ENCODE measurements around the gene SWT1. TPM values are rescaled to one million over a fixed set of nuclear protein-coding genes. Genes with fewer than 3 reads are reported as not detected.

Gene SWT1
- total and polyA plus RNA-seq, 10 donors: 1.3 to 12.8 (median 6.6) TPM

DNA sequence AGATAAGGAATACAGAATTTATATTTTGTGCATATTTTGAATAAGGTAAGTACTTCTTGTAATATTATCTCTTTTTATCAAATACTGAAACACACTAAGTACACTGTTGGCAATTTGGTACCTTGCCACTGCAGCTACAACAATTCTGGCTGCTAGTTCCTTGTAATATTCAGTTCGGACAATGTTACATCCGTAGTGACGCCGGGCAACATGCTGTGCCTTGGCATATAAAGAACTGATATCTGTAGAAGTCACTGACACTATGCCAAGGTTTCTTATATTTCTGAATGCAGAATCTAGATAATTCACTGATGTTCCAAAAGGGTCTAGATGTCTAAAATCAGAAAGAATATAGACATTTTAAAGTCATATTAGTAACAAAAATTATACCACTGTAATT, 17.7 kb upstream of the SWT1 start:
- intact Hi-C loops (cut with DNase I; ENCODE audit: low total_unique reads): no loop called here
- peaks cover 3 to 100% (median 54%) of the 10 kb centered on the region in 6 donors for H3K36me3 ChIP-seq

DNA sequence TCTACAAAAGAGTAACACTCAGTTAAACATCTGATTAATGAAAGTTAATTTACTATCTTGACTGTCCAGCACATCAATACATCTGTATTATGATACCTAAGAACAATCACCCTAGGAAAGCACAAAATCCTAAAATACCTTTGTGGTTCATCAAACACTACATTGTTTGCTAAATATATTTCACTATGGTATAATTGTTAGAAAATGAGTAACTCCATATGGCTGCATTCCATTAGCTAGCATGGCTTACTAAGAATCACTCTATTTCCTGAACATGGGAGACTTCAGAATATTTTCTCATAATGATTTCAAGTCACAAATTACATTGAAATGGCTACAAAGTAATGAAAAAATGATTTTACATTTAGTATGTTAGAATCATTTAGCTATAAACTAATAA, 12.7 kb upstream of the SWT1 start:
- Histone ChIP-seq H3K4me1 (no peaks in the 10 kb centered on the region), H3K4me3 (no peak overlapping the region), H3K9me3 (no peaks in the 10 kb centered on the region), H3K27ac (no peak overlapping the region), H3K36me3 (peaks cover 0 to 100% (median 60%) of the 10 kb centered on the region in 6 donors), H3K27me3 (replicated peaks in 1 of 7) (no peaks in the 10 kb centered on the region)
- intact Hi-C loops (cut with DNase I; ENCODE audit: low total_unique reads): no loop called here
- DNase-seq: no peak
- TF ChIP-seq POLR2AphosphoS5 (IDR thresholded peaks at IDR 0.05) (no peak), POLR2A (IDR thresholded peaks at IDR 0.05) (no peak)
- TF ChIP-seq, protein P1, sequence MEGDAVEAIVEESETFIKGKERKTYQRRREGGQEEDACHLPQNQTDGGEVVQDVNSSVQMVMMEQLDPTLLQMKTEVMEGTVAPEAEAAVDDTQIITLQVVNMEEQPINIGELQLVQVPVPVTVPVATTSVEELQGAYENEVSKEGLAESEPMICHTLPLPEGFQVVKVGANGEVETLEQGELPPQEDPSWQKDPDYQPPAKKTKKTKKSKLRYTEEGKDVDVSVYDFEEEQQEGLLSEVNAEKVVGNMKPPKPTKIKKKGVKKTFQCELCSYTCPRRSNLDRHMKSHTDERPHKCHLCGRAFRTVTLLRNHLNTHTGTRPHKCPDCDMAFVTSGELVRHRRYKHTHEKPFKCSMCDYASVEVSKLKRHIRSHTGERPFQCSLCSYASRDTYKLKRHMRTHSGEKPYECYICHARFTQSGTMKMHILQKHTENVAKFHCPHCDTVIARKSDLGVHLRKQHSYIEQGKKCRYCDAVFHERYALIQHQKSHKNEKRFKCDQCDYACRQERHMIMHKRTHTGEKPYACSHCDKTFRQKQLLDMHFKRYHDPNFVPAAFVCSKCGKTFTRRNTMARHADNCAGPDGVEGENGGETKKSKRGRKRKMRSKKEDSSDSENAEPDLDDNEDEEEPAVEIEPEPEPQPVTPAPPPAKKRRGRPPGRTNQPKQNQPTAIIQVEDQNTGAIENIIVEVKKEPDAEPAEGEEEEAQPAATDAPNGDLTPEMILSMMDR (IDR thresholded peaks at IDR 0.05 in 8 of 11, conservative IDR thresholded peaks at IDR 0.05 in 3 of 11): no peak

More for the DNA sequence above, 17.7 kb upstream of the SWT1 start:
- no peak for TF ChIP-seq POLR2A (IDR thresholded peaks at IDR 0.05)
- TF ChIP-seq, protein P1 (IDR thresholded peaks at IDR 0.05 in 8 of 11, conservative IDR thresholded peaks at IDR 0.05 in 3 of 11): no peak
- no peak for TF ChIP-seq POLR2AphosphoS5 (IDR thresholded peaks at IDR 0.05)
- Histone ChIP-seq H3K9me3 (no peaks in the 10 kb centered on the region), H3K4me1 (no peaks in the 10 kb centered on the region), H3K4me3 (no peak overlapping the region), H3K27me3 (replicated peaks in 1 of 7) (no peaks in the 10 kb centered on the region), H3K27ac (no peak overlapping the region)
- no peak for DNase-seq
- 97 to 98% (median 97%) methylated on average over 4 of the region's 4 CpGs for WGBS, 5 donors

DNA sequence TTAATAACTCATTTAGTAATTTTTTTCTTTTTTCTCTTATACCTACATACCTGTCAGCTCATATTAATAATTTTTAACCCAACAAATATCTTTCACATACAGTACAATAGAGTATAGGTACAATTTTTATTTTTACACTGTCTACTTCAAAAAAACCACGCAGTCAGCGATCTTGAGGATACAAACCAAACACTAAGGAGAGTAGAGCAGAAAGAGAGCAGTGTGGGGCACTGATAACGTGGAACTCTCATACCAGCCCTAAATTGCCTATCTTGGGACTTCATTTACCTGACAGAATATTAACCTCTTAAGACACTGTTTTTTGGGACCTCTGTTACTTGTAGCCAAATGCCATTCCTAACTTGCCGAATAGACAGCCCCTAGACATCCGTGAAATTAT, 5.8 kb upstream of the SWT1 start:
- peaks cover 15 to 45% (median 37%) of the 10 kb centered on the region in 6 donors for H3K4me1 ChIP-seq
- no peaks in the 10 kb centered on the region for H3K9me3 ChIP-seq
- H3K27ac ChIP-seq: no peak overlapping the region
- no peak for TF ChIP-seq POLR2AphosphoS5 (IDR thresholded peaks at IDR 0.05)
- TF ChIP-seq, protein P1 (IDR thresholded peaks at IDR 0.05 in 8 of 11, conservative IDR thresholded peaks at IDR 0.05 in 3 of 11): no peak
- TF ChIP-seq POLR2A (IDR thresholded peaks at IDR 0.05): no peak
- intact Hi-C loops (cut with DNase I; ENCODE audit: low total_unique reads): loop anchor here (10.0 kb wide), 1 partner anchor 164 kb away; the partner anchor contains the start of gene IVNS1ABP
- no peaks in the 10 kb centered on the region for H3K27me3 ChIP-seq (replicated peaks in 1 of 7)
- DNase-seq: no peak
- H3K36me3 ChIP-seq: peaks cover 0 to 56% (median 29%) of the 10 kb centered on the region in 6 donors
- WGBS, 5 donors: 87 to 97% (median 94%) methylated on average over 5 of the region's 5 CpGs
- no peak overlapping the region for H3K4me3 ChIP-seq

DNA sequence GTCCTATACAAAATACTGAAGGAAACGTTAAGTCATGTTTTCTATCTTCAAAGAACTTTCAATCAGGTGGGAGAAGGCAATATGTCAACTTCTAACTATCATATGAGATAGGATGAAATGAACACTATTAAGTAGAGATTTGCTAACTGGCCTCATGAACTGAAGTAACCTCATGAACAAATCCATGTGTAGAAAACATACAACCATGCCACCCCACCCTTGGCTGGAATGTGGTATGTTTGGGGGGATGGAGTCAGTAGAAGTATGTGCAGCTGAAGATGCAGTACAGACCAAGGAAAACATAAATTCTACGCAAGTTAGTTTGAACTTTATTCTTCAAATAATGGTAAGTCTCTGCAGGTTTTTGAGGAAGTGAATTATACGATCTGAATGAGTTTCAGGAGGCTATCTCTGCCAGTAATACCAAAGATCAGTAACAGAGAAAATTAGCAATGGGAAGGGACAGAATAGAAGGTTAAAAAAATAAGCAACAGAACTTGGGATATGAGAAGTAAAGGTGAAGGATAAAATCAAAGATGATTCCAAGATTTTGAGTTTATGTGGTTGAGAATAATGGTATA, 4.7 kb upstream of the SWT1 start:
- no peaks in the 10 kb centered on the region for H3K9me3 ChIP-seq
- peaks cover 15 to 46% (median 37%) of the 10 kb centered on the region in 6 donors for H3K4me1 ChIP-seq
- TF ChIP-seq POLR2A (IDR thresholded peaks at IDR 0.05) (no peak), POLR2AphosphoS5 (IDR thresholded peaks at IDR 0.05) (no peak)
- TF ChIP-seq, protein P1 (IDR thresholded peaks at IDR 0.05 in 8 of 11, conservative IDR thresholded peaks at IDR 0.05 in 3 of 11): no peak
- H3K36me3 ChIP-seq: peaks cover 0 to 45% (median 24%) of the 10 kb centered on the region in 6 donors
- intact Hi-C loops (cut with DNase I; ENCODE audit: low total_unique reads): loop anchor here (10.0 kb wide), 1 partner anchor 163 kb away; the partner anchor contains the start of gene IVNS1ABP
- no peak overlapping the region for H3K4me3 ChIP-seq
- H3K27me3 ChIP-seq (replicated peaks in 1 of 7): no peaks in the 10 kb centered on the region
- DNase-seq: no peak
- WGBS, 5 donors: 68 to 86% (median 74%) methylated on average over 3 of the region's 3 CpGs
- H3K27ac ChIP-seq: no peak overlapping the region

All from spleen (tissue), 11 donors.